Dendritic cell treated with granulocyte-macrophage colony-stimulating factor and Interleukin-4, amounts not matched to agents 40 ng/mL and 50 ng/mL, for 4 days (primary cell): ENCODE data around the gene NDST1.
"Not testable (repeated sequence)": the region's sequence is repeated elsewhere in the genome, so short reads cannot be mapped to it uniquely, and the experiment has no call there.

ENCODE experiments used
- H3K27ac Mint-ChIP-seq: one replicate; pipeline ENCODE4 v1.8.0; 2022; ENCODE audit warnings: mild to moderate bottlenecking, mixed read lengths
- H3K27me3 Mint-ChIP-seq: one replicate; pipeline ENCODE4 v1.8.0; 2022; ENCODE audit warnings: mild to moderate bottlenecking, mixed read lengths
- H3K36me3 Mint-ChIP-seq: one replicate; pipeline ENCODE4 v1.8.0; 2022; ENCODE audit warnings: low read depth, mixed read lengths
- H3K4me1 Mint-ChIP-seq: one replicate; pipeline ENCODE4 v1.8.0; 2022; ENCODE audit warnings: low read depth, mixed read lengths
- H3K4me3 Mint-ChIP-seq: one replicate; pipeline ENCODE4 v1.8.0; 2022; ENCODE audit warnings: mild to moderate bottlenecking, moderate library complexity, mixed read lengths
- H3K9me3 Mint-ChIP-seq: one replicate; pipeline ENCODE4 v1.8.0; 2022; ENCODE audit warnings: mixed read lengths
- intact Hi-C: fragments of 100-400 bp; cut with micrococcal nuclease; formaldehyde crosslinking; loops from one replicate; pipeline ENCODE4 v1.15.0; 2022

The NDST1 gene

DNA sequence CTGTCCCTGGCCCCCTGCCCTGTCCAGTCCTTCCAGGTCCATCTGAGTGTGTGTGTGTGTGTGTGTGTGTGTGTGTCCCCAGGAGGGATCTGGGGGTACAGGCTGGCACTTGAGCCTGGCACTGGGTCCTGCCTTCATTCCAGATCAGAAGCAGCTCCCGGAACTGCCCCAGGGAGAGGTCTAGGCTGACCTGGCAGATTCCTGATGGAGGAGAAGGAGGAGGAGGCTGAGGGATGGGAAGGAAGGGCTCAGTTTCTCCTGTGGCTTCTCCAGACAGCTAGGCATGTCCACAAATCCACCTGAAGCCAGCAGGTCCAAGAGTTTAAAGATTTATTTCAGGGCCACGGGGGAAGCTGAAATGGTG lies 328 bp downstream of the NDST1 start:
- peak overlapping the region; percentile 10 for H3K27ac Mint-ChIP-seq
- intact Hi-C loops, result no loop called here
- no peak overlapping the region for H3K4me3 Mint-ChIP-seq
- H3K27me3 Mint-ChIP-seq, result no peaks in the 10 kb centered on the region
- peaks cover 60% of the 10 kb centered on the region for H3K4me1 Mint-ChIP-seq
- no peaks in the 10 kb centered on the region for H3K36me3 Mint-ChIP-seq
- no peaks in the 10 kb centered on the region for H3K9me3 Mint-ChIP-seq

DNA sequence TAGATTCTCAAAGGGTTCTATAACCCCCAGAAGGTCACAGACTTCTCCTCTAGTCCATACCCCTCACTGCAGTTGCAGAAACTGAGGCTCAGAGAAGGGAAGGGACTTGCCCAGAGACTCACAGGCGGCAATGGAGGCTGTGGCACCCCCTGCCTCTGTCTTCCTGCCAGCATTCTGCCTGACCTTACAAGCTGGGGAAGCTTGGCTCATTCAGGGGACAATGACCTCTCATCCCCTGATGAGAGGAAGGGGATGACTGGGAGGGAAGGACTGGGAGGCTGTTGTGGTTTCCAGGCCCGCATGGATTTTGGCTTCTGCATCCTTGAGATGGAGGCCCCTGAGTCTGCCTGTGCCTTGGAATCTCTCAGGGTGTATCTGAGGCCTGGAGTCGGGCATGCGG lies 897 bp downstream of the NDST1 start:
- intact Hi-C loops, result no loop called here
- Mint-ChIP-seq H3K4me1 (peaks cover 54% of the 10 kb centered on the region), H3K27ac (no peak overlapping the region), H3K27me3 (no peaks in the 10 kb centered on the region), H3K9me3 (no peaks in the 10 kb centered on the region), H3K4me3 (no peak overlapping the region), H3K36me3 (no peaks in the 10 kb centered on the region)

DNA sequence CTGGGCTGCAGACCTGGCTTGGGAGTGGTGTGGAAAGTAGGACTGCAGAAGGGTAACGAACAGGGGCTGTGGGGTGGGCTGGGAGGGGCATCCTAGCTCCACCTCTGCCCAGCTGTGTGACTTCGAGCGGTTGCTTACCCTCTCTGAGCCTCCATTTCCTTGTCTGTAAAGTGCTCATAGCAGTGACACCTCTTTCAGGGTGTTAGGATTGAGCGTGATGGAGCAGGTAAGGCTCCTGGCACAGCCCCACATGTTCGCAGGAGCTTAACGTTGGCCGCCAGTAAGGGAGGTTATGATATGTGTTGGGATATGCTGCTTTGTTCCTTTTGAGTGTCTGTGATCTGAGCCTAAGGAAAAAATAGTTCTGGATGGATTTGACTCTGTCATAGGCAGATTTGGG lies 2.1 kb downstream of the NDST1 start:
- Mint-ChIP-seq H3K4me3 (no peak overlapping the region), H3K36me3 (peaks cover 5% of the 10 kb centered on the region), H3K27me3 (no peaks in the 10 kb centered on the region), H3K9me3 (no peaks in the 10 kb centered on the region), H3K27ac (no peak overlapping the region), H3K4me1 (peaks cover 53% of the 10 kb centered on the region)
- intact Hi-C loops, result no loop called here

DNA sequence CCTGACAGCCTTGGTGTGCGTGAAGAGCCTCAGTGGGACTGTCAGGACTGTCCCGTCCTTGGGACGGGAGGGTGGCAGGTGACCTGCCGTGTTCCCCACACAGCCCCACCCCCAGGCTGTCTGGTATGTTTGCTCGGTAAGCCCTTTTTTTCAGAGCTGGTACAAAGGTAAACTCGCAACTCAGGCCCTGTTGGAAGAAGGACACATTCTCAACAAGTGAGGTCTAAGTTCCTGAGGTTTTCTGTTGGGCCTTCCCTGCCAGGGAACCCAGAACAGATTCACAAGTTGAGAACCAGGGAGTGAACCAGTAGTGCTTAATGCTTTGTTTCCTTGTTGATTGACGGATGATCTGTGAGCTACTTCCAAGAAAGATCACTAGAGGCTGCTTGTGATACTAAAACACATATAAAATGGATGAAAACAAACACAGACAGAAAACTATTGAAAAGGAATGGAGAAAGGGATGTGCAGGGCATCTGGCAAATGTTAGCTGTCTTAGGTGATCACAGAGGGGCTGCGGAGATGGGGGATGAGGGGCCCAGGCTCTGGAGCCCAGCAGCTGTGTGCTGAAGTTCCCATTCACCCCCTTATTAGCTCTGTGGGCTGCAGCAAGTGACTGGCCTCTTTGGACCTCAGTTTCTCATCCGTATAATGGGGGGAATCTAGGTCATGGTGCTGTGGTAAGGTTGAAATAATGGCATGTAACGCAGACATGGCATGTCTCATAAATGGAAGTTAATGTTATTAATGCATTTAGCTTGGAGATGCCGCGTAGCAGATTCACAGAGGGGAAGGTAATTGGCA lies 2.7 kb downstream of the NDST1 start:
- intact Hi-C loops, result no loop called here
- peaks cover 5% of the 10 kb centered on the region for H3K36me3 Mint-ChIP-seq
- H3K4me3 Mint-ChIP-seq, result no peak overlapping the region
- H3K27me3 Mint-ChIP-seq, result no peaks in the 10 kb centered on the region
- H3K9me3 Mint-ChIP-seq, result no peaks in the 10 kb centered on the region
- H3K27ac Mint-ChIP-seq, result peak overlapping the region; percentile 12
- H3K4me1 Mint-ChIP-seq, result peaks cover 53% of the 10 kb centered on the region

DNA sequence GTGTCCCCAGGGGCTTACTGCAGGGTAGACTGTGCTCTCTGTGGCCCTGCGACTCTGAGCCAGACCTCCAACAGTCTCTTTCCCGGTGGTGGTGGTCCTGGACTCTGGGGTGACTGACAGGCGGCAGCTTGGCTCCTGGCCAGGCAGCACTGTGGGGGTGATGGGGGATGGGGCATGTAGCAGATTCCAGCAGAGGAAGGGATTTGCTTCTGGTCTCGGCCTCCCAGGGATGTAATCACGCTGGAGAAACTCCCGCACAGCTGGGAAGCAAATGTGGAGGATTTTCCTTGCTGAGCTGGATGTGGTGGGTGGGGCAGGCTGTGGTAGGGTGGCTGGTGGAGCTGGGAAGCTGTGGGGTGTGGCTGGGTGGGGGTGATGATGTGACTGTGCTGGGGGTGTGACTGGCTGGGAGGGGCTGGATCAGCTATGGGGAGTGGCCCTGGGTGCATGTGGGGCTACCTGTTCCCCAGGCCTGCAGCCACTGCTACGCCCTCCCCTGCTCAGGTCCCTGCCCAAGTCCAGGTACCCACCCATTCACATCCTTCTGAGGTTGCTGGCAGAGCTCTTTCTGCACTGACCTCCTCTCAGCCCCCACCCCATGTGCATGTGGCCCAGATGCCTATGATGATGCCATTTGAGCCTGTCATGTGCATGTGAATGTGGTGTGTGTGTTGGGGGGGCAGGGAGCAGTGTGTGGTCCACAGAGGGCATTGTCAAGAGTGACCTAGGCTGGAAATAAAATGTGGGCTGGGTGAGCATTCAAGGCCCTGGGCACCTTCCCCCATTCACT lies 3.8 kb downstream of the NDST1 start:
- Mint-ChIP-seq H3K27me3 (no peaks in the 10 kb centered on the region), H3K36me3 (peaks cover 5% of the 10 kb centered on the region), H3K27ac (peak overlapping the region; percentile 12), H3K9me3 (no peaks in the 10 kb centered on the region), H3K4me1 (peaks cover 53% of the 10 kb centered on the region), H3K4me3 (no peak overlapping the region)
- intact Hi-C loops, result no loop called here

DNA sequence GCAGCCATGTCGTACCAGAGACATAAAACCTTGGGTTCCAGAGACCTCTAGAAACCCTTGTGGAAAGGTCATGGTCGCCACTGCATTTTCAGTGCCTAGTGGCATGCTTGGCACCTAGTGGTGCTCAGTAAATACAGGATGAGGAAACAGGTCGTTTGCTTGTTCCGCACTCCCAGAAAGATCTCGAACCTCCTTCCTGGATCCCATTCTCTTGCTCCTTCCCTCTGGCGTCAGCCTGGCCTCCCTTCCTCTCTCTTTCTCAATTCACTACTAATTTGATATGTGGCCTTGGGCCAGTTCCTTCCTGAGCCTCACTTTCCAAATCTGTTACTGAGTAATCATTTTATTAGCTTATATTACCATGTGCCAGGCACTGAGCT lies 4.4 kb downstream of the NDST1 start:
- H3K9me3 Mint-ChIP-seq, result no peaks in the 10 kb centered on the region
- H3K36me3 Mint-ChIP-seq, result peaks cover 6% of the 10 kb centered on the region
- intact Hi-C loops, result no loop called here
- peaks cover 49% of the 10 kb centered on the region for H3K4me1 Mint-ChIP-seq
- no peak overlapping the region for H3K27ac Mint-ChIP-seq
- no peak overlapping the region for H3K4me3 Mint-ChIP-seq
- no peaks in the 10 kb centered on the region for H3K27me3 Mint-ChIP-seq

DNA sequence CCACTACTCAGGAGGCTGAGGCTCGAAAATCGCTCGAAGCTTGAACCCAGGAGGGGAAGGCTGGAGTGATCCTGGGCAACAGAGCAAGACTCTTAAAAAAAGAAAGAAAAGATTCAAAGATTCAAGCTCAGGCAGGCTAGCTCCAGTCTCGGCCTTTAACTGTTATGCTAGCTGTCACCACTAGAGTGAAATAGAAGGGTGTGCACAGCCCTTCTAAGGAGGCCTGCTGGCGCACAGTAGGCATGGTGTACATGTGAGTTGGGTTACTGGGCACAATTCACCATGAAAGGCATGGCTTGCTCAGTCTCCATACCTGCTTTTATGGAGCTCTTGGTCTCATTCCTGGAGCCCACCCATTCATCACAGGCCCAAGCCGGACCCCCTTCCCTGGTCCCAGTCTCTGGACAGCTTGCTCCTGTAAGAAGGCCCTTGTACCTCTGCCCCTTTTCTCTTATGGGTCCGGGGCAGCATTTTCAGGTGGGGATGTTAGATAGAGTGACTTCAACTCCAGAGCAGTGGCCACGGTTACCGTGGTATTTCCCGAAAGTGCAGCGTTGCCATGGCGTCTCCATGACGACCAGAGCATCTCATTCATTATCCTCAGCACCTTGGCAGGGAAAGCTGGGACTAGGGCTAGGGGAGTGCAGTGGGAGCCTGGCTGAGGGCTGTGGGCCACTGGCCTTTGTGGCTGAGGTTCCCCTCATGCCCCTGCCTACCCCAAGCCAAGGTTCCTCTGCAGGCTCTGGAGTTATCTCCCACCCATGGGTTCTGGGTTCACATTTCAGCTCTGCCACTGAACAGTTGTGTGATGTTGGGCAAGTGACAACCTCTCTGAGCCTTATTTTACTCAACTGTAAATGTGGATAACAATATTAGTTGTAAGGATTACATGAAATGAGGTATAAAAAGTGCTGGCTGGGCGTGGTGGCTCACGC lies 5.7 kb downstream of the NDST1 start:
- no peaks in the 10 kb centered on the region for H3K27me3 Mint-ChIP-seq
- H3K9me3 Mint-ChIP-seq, result no peaks in the 10 kb centered on the region
- H3K36me3 Mint-ChIP-seq, result peaks cover 18% of the 10 kb centered on the region
- intact Hi-C loops, result no loop called here
- peaks cover 48% of the 10 kb centered on the region for H3K4me1 Mint-ChIP-seq
- no peak overlapping the region for H3K27ac Mint-ChIP-seq
- no peak overlapping the region for H3K4me3 Mint-ChIP-seq

DNA sequence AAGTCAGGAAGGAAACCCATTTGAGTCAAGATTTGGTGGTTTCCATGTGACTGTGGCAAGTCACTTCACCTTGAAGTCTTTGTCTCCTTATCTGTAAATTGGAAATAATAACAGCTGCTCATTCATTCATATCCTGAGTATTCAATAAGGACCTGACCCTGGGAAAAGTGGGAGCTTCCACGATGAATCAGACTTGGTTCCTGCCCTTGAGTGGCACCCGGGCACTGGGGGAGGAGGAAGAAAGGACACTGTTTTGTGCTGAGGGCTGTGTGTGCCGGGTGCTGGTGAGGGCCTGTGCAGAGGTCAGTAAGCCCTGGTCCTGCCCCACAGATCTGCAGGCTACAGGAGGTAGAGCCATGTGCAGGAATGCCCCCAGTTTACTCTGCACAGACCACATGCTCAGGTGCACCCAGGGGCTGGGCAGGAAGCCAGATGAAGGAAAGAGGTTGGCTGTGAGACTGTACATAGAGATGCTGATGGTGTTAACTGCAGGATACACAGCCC lies 6.8 kb downstream of the NDST1 start:
- Mint-ChIP-seq H3K27ac (no peak overlapping the region), H3K27me3 (no peaks in the 10 kb centered on the region), H3K9me3 (no peaks in the 10 kb centered on the region), H3K4me1 (peaks cover 54% of the 10 kb centered on the region), H3K36me3 (peaks cover 30% of the 10 kb centered on the region), H3K4me3 (no peak overlapping the region)
- intact Hi-C loops, result no loop called here

DNA sequence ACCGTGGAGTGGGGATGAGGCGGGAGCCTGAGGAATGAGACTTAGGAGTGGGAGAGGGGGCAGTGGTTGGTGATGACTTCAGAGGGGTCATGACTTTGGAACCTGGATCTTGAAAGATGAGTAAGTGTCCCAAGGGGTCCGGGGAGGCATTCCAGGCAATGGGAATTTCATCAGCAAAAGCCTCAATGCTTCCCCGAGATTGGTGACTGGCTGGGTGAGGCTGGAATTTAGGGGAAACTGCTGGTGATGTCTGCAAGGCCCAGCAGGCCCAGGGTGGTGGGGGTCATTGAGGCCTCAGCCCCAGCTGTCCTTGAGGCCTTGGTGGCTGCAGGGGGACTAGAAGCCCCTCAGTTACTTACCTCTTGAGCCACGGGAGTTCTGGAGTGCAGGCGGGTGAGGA lies 7.5 kb downstream of the NDST1 start:
- Mint-ChIP-seq H3K4me1 (peaks cover 52% of the 10 kb centered on the region), H3K9me3 (no peaks in the 10 kb centered on the region), H3K27me3 (no peaks in the 10 kb centered on the region), H3K27ac (no peak overlapping the region), H3K36me3 (peaks cover 34% of the 10 kb centered on the region), H3K4me3 (no peak overlapping the region)
- intact Hi-C loops, result no loop called here

DNA sequence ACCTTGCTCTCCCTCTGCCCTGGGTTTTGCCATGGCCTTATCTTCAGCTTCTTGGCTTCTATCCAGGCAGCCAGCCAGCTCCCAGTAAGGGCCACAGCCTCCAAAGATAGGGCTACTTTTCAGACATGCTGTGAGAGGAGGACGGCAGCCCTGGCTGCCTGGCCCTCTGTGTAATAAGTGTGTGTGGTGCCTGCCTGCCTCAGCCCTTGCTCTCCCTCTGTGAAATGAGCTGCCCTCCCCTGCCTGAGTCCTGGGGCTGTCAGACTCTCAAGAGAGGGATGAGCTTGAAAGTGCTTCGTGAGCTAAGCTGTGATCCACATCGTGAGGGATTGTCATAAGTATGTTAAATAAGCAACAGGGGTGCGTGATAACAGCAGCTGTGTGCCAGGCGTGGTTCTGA lies 8.1 kb downstream of the NDST1 start:
- no peak overlapping the region for H3K27ac Mint-ChIP-seq
- H3K4me3 Mint-ChIP-seq, result no peak overlapping the region
- peaks cover 39% of the 10 kb centered on the region for H3K36me3 Mint-ChIP-seq
- intact Hi-C loops, result no loop called here
- H3K4me1 Mint-ChIP-seq, result peaks cover 46% of the 10 kb centered on the region
- no peaks in the 10 kb centered on the region for H3K27me3 Mint-ChIP-seq
- no peaks in the 10 kb centered on the region for H3K9me3 Mint-ChIP-seq

DNA sequence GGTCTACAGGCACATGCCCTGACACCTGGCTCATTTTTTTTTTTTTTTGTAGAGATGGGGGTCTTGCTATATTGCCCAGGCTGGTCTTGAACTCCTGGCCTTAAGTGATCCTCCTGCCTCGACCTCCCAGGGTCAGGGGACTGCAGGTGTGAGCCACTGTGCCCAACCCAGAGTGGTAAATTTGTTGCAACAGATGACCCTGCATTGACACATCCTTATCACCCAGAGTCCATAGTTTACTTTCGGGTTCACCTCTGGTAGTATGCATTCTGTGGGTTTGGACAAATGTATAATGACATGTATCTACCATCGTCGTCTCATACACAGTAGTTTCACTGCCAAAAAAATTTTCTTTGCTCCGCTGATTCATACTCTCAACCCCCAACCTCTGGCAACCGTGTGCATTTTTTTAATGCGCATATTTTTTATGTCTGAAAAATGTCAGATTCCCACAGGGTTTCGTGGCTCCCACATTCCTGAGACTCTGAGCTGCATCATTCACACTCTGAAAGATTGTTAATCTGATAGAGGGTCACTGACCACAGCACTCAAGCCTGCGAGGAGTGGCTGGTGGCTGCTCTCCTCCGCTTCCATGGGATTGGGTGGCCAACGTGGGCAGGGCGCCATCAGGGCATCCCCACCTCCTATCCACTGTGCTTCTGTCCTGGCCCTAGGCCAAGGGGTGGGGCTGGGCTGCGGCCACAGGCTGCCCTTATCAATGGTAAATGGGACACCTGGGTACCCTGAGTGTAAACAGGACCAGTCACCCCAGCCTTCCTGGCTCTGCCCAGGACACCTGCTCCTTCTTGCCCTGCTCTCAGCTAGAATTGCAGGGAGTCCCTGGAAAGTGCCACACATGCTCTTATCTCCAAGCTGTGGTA lies 9.6 kb downstream of the NDST1 start:
- no peak overlapping the region for H3K27ac Mint-ChIP-seq
- intact Hi-C loops, result no loop called here
- no peaks in the 10 kb centered on the region for H3K27me3 Mint-ChIP-seq
- H3K36me3 Mint-ChIP-seq, result peaks cover 54% of the 10 kb centered on the region
- no peaks in the 10 kb centered on the region for H3K9me3 Mint-ChIP-seq
- peaks cover 31% of the 10 kb centered on the region for H3K4me1 Mint-ChIP-seq
- H3K4me3 Mint-ChIP-seq, result no peak overlapping the region

DNA sequence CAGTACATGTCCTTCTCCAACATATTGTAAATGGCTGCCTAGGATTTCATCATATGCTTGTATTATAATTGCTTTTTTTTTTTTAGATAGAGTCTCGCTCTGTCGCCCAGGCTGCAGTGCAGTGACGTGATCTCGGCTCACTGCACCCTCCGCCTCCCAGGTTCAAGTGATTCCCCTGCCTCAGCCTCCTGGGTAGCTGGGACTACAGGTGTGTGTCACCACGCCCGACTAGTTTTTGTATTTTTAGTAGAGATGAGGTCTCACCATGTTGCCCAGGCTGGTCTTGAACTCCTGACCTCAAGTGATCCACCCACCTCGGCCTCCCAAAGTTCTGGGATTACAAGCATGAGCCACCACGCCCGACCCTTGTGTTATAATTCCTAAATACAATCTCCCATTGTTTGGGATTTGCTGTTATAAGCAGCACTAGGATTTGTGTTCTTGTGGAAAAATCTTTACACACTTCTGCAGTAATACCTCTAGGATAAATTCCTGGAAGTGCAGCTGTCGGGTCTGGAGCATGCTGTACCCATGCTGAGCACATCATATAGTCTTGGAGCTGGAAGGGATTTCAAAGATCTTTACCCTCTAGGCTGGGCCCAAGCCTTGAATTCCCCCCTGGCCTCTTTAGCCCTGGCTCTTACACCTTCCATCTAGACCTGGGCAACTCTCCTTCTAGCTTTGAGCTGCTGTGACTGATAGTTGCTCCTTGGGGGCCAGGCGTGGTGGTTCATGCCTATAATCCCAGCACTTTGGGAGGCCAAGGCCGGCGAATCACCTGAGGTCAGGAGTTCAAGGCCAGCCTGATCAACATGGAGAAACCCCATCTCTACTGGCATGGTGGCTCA lies 11.0 kb downstream of the NDST1 start:
- H3K27ac Mint-ChIP-seq, H3K4me3 Mint-ChIP-seq, intact Hi-C loops, H3K9me3 Mint-ChIP-seq, H3K27me3 Mint-ChIP-seq: not testable (repeated sequence)
- peaks cover 57% of the 10 kb centered on the region for H3K36me3 Mint-ChIP-seq
- peaks cover 35% of the 10 kb centered on the region for H3K4me1 Mint-ChIP-seq
